HG03045 (cell line): Measurements from ENCODE around the gene TNS1.

Source experiments
- ATAC-seq: cut with Tn5 transposase; IDR thresholded peaks from one replicate; pipeline ENCODE4 v1.9.1; 2021; ENCODE audit warnings: mild to moderate bottlenecking, moderate library complexity; ENCODE audit not compliant: unreplicated experiment

TNS1 gene

GRCh38 chr2:217964275-217965161 is 38.3 kb downstream of the TNS1 start:
- ATAC-seq, result no peak

GRCh38 chr2:217960351-217960750 is 42.4 kb downstream of the TNS1 start:
- ATAC-seq, result no peak

GRCh38 chr2:217959723-217960122 is 43.1 kb downstream of the TNS1 start:
- ATAC-seq, result no peak

GRCh38 chr2:217958884-217959225 is 43.9 kb downstream of the TNS1 start:
- no peak for ATAC-seq

- ATAC-seq, result no peak
These were observed 44.5 kb downstream of the TNS1 start for GRCh38 chr2:217958206-217958883.

GRCh38 chr2:217956586-217957457 is 46.0 kb downstream of the TNS1 start:
- no peak for ATAC-seq

GRCh38 chr2:217955881-217956493 is 46.8 kb downstream of the TNS1 start:
- ATAC-seq, result no peak

- no peak for ATAC-seq
These were observed 47.6 kb downstream of the TNS1 start for GRCh38 chr2:217954971-217955740.

- no peak for ATAC-seq
These were observed 48.3 kb downstream of the TNS1 start for GRCh38 chr2:217954469-217954868.

- ATAC-seq, result no peak
These were observed 48.7 kb downstream of the TNS1 start for GRCh38 chr2:217954051-217954450.

- ATAC-seq, result no peak
These were observed 49.3 kb downstream of the TNS1 start for GRCh38 chr2:217953531-217953932.

- no peak for ATAC-seq
These were observed 49.7 kb downstream of the TNS1 start for GRCh38 chr2:217953011-217953481.

GRCh38 chr2:217952409-217952808 is 50.4 kb downstream of the TNS1 start:
- ATAC-seq, result no peak

GRCh38 chr2:217951521-217952247 is 51.1 kb downstream of the TNS1 start:
- no peak for ATAC-seq

GRCh38 chr2:217951091-217951490 is 51.7 kb downstream of the TNS1 start:
- ATAC-seq, result no peak

GRCh38 chr2:217950401-217950871 is 52.4 kb downstream of the TNS1 start:
- ATAC-seq, result no peak

- ATAC-seq, result no peak
These were observed 53.3 kb downstream of the TNS1 start for GRCh38 chr2:217949447-217949846.

GRCh38 chr2:217948897-217949296 is 53.9 kb downstream of the TNS1 start:
- no peak for ATAC-seq

GRCh38 chr2:217948351-217948791 is 54.4 kb downstream of the TNS1 start:
- no peak for ATAC-seq
